PFSK-1 (cell line): Measurements from ENCODE around the gene MBNL2.

Experiments
- REST ChIP-seq, 2 experiments: IDR thresholded peaks; 2 replicates each; pipeline versions ENCODE4 v1.6.1 to v1.8.0; 2011 to 2012; ENCODE audit warnings: low read depth in 2 of 2, low read length in 2 of 2, control low read depth in 1 of 2, inconsistent platforms in 1 of 2, mild to moderate bottlenecking in 1 of 2, moderate library complexity in 1 of 2; ENCODE audit not compliant: insufficient read depth in 1 of 2
- TAF1 ChIP-seq: IDR thresholded peaks from 2 replicates; pipeline ENCODE4 v1.6.1; 2012; ENCODE audit warnings: low read length, control low read depth, borderline replicate concordance; ENCODE audit not compliant: insufficient read depth

- TF ChIP-seq REST (IDR thresholded peaks at IDR 0.05; ENCODE audit: insufficient read depth in 1 of 2, low read depth in 2 of 2, low read length in 2 of 2) (no peak), TAF1 (no peak)
These were observed 16.3 kb downstream of the MBNL2 start for GRCh38 chr13:97238432-97238831.
